ENCODE measurements around the gene OR4K13. TPM values are rescaled to one million over a fixed set of nuclear protein-coding genes. Genes with fewer than 3 reads are reported as not detected.

Gene OR4K13
- total RNA-seq, result not detected

DNA sequence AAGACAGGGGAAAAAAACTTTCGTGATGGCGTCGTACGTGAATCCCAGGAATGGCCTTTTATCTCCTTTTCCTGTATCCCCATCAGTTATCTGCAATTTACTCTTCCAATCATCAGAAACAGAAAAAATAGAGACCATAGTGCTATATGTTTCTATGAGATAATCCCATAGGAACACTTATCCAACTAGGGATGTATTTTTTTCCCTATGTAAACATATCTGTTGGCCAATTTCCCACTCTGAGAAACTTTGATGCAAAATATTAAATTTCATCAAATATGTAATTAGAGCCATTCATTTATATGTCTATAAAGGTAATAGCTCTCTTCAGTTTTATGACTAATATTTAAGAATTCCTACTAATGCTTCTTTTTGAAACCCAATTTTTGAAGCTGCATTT lies at the start of gene OR4K13:
OR4K13 (minus strand) TSS at position 101 of the 400 bp plus-strand sequence. CDS start 1,280 bp downstream, outside the sequence.
- Histone ChIP-seq H3K27me3 (no peaks in the 10 kb centered on the region), H3K4me1 (no peaks in the 10 kb centered on the region), H3K36me3 (no peaks in the 10 kb centered on the region), H3K27ac (no peak within 1 kb of the TSS), H3K4me3 (no peak within 1 kb of the TSS), H3K9me3 (peaks cover 0 to 3% (median 0%) of the 10 kb centered on the region in 4 donors)
- 90 to 91% methylated on average over 4 of the region's 4 CpGs for WGBS, 2 donors
- DNase-seq (ENCODE audit: low spot score in 2 of 2), result no peak
- TF ChIP-seq, protein P1, sequence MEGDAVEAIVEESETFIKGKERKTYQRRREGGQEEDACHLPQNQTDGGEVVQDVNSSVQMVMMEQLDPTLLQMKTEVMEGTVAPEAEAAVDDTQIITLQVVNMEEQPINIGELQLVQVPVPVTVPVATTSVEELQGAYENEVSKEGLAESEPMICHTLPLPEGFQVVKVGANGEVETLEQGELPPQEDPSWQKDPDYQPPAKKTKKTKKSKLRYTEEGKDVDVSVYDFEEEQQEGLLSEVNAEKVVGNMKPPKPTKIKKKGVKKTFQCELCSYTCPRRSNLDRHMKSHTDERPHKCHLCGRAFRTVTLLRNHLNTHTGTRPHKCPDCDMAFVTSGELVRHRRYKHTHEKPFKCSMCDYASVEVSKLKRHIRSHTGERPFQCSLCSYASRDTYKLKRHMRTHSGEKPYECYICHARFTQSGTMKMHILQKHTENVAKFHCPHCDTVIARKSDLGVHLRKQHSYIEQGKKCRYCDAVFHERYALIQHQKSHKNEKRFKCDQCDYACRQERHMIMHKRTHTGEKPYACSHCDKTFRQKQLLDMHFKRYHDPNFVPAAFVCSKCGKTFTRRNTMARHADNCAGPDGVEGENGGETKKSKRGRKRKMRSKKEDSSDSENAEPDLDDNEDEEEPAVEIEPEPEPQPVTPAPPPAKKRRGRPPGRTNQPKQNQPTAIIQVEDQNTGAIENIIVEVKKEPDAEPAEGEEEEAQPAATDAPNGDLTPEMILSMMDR (IDR thresholded peaks at IDR 0.05), result no peak
- TF ChIP-seq EP300 (IDR thresholded peaks at IDR 0.05) (no peak), POLR2A (IDR thresholded peaks at IDR 0.05) (no peak)

- Histone ChIP-seq H3K36me3 (no peaks in the 10 kb centered on the region), H3K27ac (no peak within 1 kb of the TSS), H3K9me3 (peaks cover 0 to 5% (median 0%) of the 10 kb centered on the region in 4 donors), H3K4me1 (no peaks in the 10 kb centered on the region), H3K4me3 (no peak within 1 kb of the TSS), H3K27me3 (no peaks in the 10 kb centered on the region)
- TF ChIP-seq EP300 (IDR thresholded peaks at IDR 0.05) (no peak), POLR2A (IDR thresholded peaks at IDR 0.05) (no peak)
- TF ChIP-seq, protein P1 (IDR thresholded peaks at IDR 0.05), result no peak
- no peak for DNase-seq (ENCODE audit: low spot score in 2 of 2)
- 67% methylated on average over 2 of the region's 2 CpGs for WGBS, 2 donors
Observed at GRCh38 chr14:20059745-20060144, 23.9 kb upstream of the OR4K13 start, which contains the start of gene OR4L1. TSS of gene OR4L1 (plus strand) at chr14:20060045. CDS start at chr14:20060045, 0 bp downstream.

GRCh38 chr14:20048202-20048601 lies 12.4 kb upstream of the OR4K13 start:
- Histone ChIP-seq H3K27ac (no peak overlapping the region), H3K4me3 (no peak overlapping the region), H3K4me1 (no peaks in the 10 kb centered on the region), H3K36me3 (no peaks in the 10 kb centered on the region), H3K27me3 (no peaks in the 10 kb centered on the region), H3K9me3 (no peaks in the 10 kb centered on the region)
- 69 to 79% methylated on average over 1 of the region's 1 CpG for WGBS, 2 donors
- DNase-seq (ENCODE audit: low spot score in 2 of 2), result no peak
- TF ChIP-seq POLR2A (IDR thresholded peaks at IDR 0.05) (no peak), EP300 (IDR thresholded peaks at IDR 0.05) (no peak)
- TF ChIP-seq, protein P1 (IDR thresholded peaks at IDR 0.05), result no peak

GRCh38 chr14:20044243-20044642 lies 8.4 kb upstream of the OR4K13 start:
- WGBS, 2 donors, result 67 to 68% methylated on average over 5 of the region's 5 CpGs
- TF ChIP-seq POLR2A (IDR thresholded peaks at IDR 0.05) (no peak), EP300 (IDR thresholded peaks at IDR 0.05) (no peak)
- TF ChIP-seq, protein P1 (IDR thresholded peaks at IDR 0.05), result no peak

GRCh38 chr14:20035449-20035848 lies 389 bp downstream of the OR4K13 start:
- H3K27ac ChIP-seq, result no peak overlapping the region
- H3K9me3 ChIP-seq, result peaks cover 0 to 3% (median 0%) of the 10 kb centered on the region in 4 donors
- H3K4me3 ChIP-seq, result no peak overlapping the region
- no peaks in the 10 kb centered on the region for H3K27me3 ChIP-seq
- DNase-seq (ENCODE audit: low spot score in 2 of 2), result no peak
- no peaks in the 10 kb centered on the region for H3K36me3 ChIP-seq
- TF ChIP-seq EP300 (IDR thresholded peaks at IDR 0.05) (no peak), POLR2A (IDR thresholded peaks at IDR 0.05) (no peak)
- TF ChIP-seq, protein P1 (IDR thresholded peaks at IDR 0.05), result no peak
- 69 to 70% methylated on average over 3 of the region's 3 CpGs for WGBS, 2 donors
- no peaks in the 10 kb centered on the region for H3K4me1 ChIP-seq

More at GRCh38 chr14:20044243-20044642, 8.4 kb upstream of the OR4K13 start:
- H3K4me1 ChIP-seq, result no peaks in the 10 kb centered on the region
- no peaks in the 10 kb centered on the region for H3K9me3 ChIP-seq
- H3K27me3 ChIP-seq, result no peaks in the 10 kb centered on the region
- no peak for DNase-seq (ENCODE audit: low spot score in 2 of 2)
- no peaks in the 10 kb centered on the region for H3K36me3 ChIP-seq
- H3K27ac ChIP-seq, result no peak overlapping the region
- H3K4me3 ChIP-seq, result no peak overlapping the region

Measured in tibial nerve (tissue), 4 donors.